Measurements from ENCODE around the gene KRT12. TPM values are rescaled to one million over a fixed set of nuclear protein-coding genes. Genes with fewer than 3 reads are reported as not detected.
"Not testable (repeated sequence)": the region's sequence is repeated elsewhere in the genome, so short reads cannot be mapped to it uniquely, and the experiment has no call there.

Gene KRT12
- total RNA-seq, 1 experiment from 2014 or later: 0.82 TPM

GRCh38 chr17:40824015-40824832 lies 42.8 kb downstream of the KRT12 start:
- in situ Hi-C loops (cut with HindIII; ENCODE audit: low pct_unique_long_range_greater_than_20kb, low sequenced_read_pairs): no loop called here
- DNase-seq (ENCODE audit: low read depth, low spot score): no peak

GRCh38 chr17:40822132-40822812 lies 44.8 kb downstream of the KRT12 start, which contains the start of gene KRT10:
KRT10 (minus strand) TSS chr17:40822614; CDS start chr17:40822585, 29 bp downstream.
- no peak for DNase-seq (ENCODE audit: low read depth, low spot score)
- in situ Hi-C loops (cut with HindIII; ENCODE audit: low pct_unique_long_range_greater_than_20kb, low sequenced_read_pairs): no loop called here

GRCh38 chr17:40821536-40821935 lies 45.5 kb downstream of the KRT12 start:
- in situ Hi-C loops (cut with HindIII; ENCODE audit: low pct_unique_long_range_greater_than_20kb, low sequenced_read_pairs): no loop called here
- no peak for DNase-seq (ENCODE audit: low read depth, low spot score)

GRCh38 chr17:40820228-40820838 lies 46.7 kb downstream of the KRT12 start:
- in situ Hi-C loops (cut with HindIII; ENCODE audit: low pct_unique_long_range_greater_than_20kb, low sequenced_read_pairs): no loop called here
- DNase-seq (ENCODE audit: low read depth, low spot score): no peak

GRCh38 chr17:40819528-40820125 lies 47.4 kb downstream of the KRT12 start:
- in situ Hi-C loops (cut with HindIII; ENCODE audit: low pct_unique_long_range_greater_than_20kb, low sequenced_read_pairs): no loop called here

GRCh38 chr17:40818733-40819527 lies 48.1 kb downstream of the KRT12 start:
- DNase-seq (ENCODE audit: low read depth, low spot score): peak; percentile 81
- in situ Hi-C loops (cut with HindIII; ENCODE audit: low pct_unique_long_range_greater_than_20kb, low sequenced_read_pairs): no loop called here

More at GRCh38 chr17:40819528-40820125, 47.4 kb downstream of the KRT12 start:
- no peak for DNase-seq (ENCODE audit: low read depth, low spot score)

GRCh38 chr17:40818343-40818732 lies 48.7 kb downstream of the KRT12 start:
- in situ Hi-C loops (cut with HindIII; ENCODE audit: low pct_unique_long_range_greater_than_20kb, low sequenced_read_pairs): no loop called here

GRCh38 chr17:40817103-40817682 lies 49.8 kb downstream of the KRT12 start:
- DNase-seq (ENCODE audit: low read depth, low spot score): no peak
- in situ Hi-C loops (cut with HindIII; ENCODE audit: low pct_unique_long_range_greater_than_20kb, low sequenced_read_pairs): no loop called here

More at GRCh38 chr17:40818343-40818732, 48.7 kb downstream of the KRT12 start:
- DNase-seq (ENCODE audit: low read depth, low spot score): no peak

GRCh38 chr17:40816569-40816968 lies 50.5 kb downstream of the KRT12 start:
- in situ Hi-C loops (cut with HindIII; ENCODE audit: low pct_unique_long_range_greater_than_20kb, low sequenced_read_pairs): no loop called here

GRCh38 chr17:40815381-40815780 lies 51.6 kb downstream of the KRT12 start:
- in situ Hi-C loops (cut with HindIII; ENCODE audit: low pct_unique_long_range_greater_than_20kb, low sequenced_read_pairs): no loop called here
- no peak for DNase-seq (ENCODE audit: low read depth, low spot score)

More at GRCh38 chr17:40816569-40816968, 50.5 kb downstream of the KRT12 start:
- DNase-seq (ENCODE audit: low read depth, low spot score): no peak

- DNase-seq (ENCODE audit: low read depth, low spot score); in situ Hi-C loops (cut with HindIII; ENCODE audit: low pct_unique_long_range_greater_than_20kb, low sequenced_read_pairs): not testable (repeated sequence)
Observed at GRCh38 chr17:40814657-40815056, 52.4 kb downstream of the KRT12 start.

- DNase-seq (ENCODE audit: low read depth, low spot score): no peak
- in situ Hi-C loops (cut with HindIII; ENCODE audit: low pct_unique_long_range_greater_than_20kb, low sequenced_read_pairs): no loop called here
Observed at GRCh38 chr17:40813804-40814203, 53.2 kb downstream of the KRT12 start.

- in situ Hi-C loops (cut with HindIII; ENCODE audit: low pct_unique_long_range_greater_than_20kb, low sequenced_read_pairs): no loop called here
Observed at GRCh38 chr17:40812639-40813038, 54.4 kb downstream of the KRT12 start.

More at GRCh38 chr17:40812639-40813038, 54.4 kb downstream of the KRT12 start:
- no peak for DNase-seq (ENCODE audit: low read depth, low spot score)
